K562 (cell line): ENCODE measurements around the gene LRRC1.

ENCODE experiments used
- FOXP1 ChIP-seq: sonication (generic); formaldehyde crosslinking; IDR thresholded peaks from 2 replicates; pipeline ENCODE4 v1.8.0; 2022; ENCODE audit warnings: mild to moderate bottlenecking, missing genetic modification reagents
- MXI1 ChIP-seq: IDR thresholded peaks from 2 replicates; pipeline ENCODE4 v1.6.1; 2011; ENCODE audit warnings: low read depth, mild to moderate bottlenecking, improper control_type of control experiment, low read length
- NFE2L1 ChIP-seq: fragments of 450-650 bp; IDR thresholded peaks from 2 replicates; pipeline ENCODE4 v1.6.1; 2016; ENCODE audit warnings: missing genetic modification characterization, low read depth, mild to moderate bottlenecking, missing compliant biosample characterization, moderate library complexity, borderline replicate concordance
- NR2F6 ChIP-seq: fragments of 450-650 bp; formaldehyde crosslinking; IDR thresholded peaks from 2 replicates; pipeline ENCODE4 v1.4.0; 2020; ENCODE audit warnings: mild to moderate bottlenecking
- POLR2AphosphoS2 ChIP-seq: IDR thresholded peaks from 2 replicates; pipeline ENCODE4 v1.6.1; 2012; ENCODE audit warnings: low read length, improper control_type of control experiment
- SIX5 ChIP-seq, 2 experiments: IDR thresholded peaks; 2 replicates each; pipeline ENCODE4 v1.6.1; 2011; ENCODE audit warnings: low read length in 2 of 2, borderline replicate concordance in 1 of 2, low read depth in 1 of 2, mild to moderate bottlenecking in 1 of 2, moderate library complexity in 1 of 2; ENCODE audit not compliant: insufficient read depth in 1 of 2
- SMAD4 ChIP-seq: fragments of 250-450 bp; sonication (Bioruptor Pico); conservative IDR thresholded peaks from 2 replicates; pipeline ENCODE4 v1.8.0; 2021; ENCODE audit warnings: inconsistent platforms, mild to moderate bottlenecking, moderate library complexity
- TBL1XR1 ChIP-seq, 2 experiments: IDR thresholded peaks; 2 replicates each; pipeline ENCODE4 v1.6.1; 2012; ENCODE audit warnings: improper control_type of control experiment in 2 of 2, low read length in 2 of 2, mild to moderate bottlenecking in 1 of 2
- ZEB2 ChIP-seq: fragments of 450-650 bp; IDR thresholded peaks from 2 replicates; pipeline ENCODE4 v1.6.1; 2016
- ZNF134 ChIP-seq: fragments of 250-450 bp; sonication (Bioruptor Pico); conservative IDR thresholded peaks from 2 replicates; pipeline ENCODE4 v1.4.0; 2020
- TF ChIP-seq, protein P1 (sequence below), 3 experiments: IDR thresholded peaks in 2 of 3; conservative IDR thresholded peaks in 1 of 3; 2 replicates each; pipeline ENCODE4 v1.5.1; 2011 to 2012; ENCODE audit warnings: low read length in 3 of 3, mild to moderate bottlenecking in 3 of 3, control low read depth in 2 of 3, improper control_type of control experiment in 1 of 3, inconsistent platforms in 1 of 3, low read depth in 1 of 3, mixed read lengths in 1 of 3, moderate library complexity in 1 of 3; ENCODE audit not compliant: insufficient read depth in 2 of 3

GRCh38 chr6:53792016-53792415 lies 2.8 kb upstream of the LRRC1 start:
- TF ChIP-seq POLR2AphosphoS2 (no peak), MXI1 (no peak), ZNF134 (CRISPR knock-in tag) (no peak), NR2F6 (CRISPR knock-in tag) (no peak), ZEB2 (no peak), SMAD4 (no peak), NFE2L1 (no peak), TBL1XR1 (IDR thresholded peaks at IDR 0.05; ENCODE audit: low read length in 2 of 2) (no peak), SIX5 (IDR thresholded peaks at IDR 0.05; ENCODE audit: borderline replicate concordance in 1 of 2, insufficient read depth in 1 of 2, low read depth in 1 of 2, low read length in 2 of 2) (no peak), FOXP1 (CRISPR knock-in tag) (no peak)
- TF ChIP-seq, protein P1, sequence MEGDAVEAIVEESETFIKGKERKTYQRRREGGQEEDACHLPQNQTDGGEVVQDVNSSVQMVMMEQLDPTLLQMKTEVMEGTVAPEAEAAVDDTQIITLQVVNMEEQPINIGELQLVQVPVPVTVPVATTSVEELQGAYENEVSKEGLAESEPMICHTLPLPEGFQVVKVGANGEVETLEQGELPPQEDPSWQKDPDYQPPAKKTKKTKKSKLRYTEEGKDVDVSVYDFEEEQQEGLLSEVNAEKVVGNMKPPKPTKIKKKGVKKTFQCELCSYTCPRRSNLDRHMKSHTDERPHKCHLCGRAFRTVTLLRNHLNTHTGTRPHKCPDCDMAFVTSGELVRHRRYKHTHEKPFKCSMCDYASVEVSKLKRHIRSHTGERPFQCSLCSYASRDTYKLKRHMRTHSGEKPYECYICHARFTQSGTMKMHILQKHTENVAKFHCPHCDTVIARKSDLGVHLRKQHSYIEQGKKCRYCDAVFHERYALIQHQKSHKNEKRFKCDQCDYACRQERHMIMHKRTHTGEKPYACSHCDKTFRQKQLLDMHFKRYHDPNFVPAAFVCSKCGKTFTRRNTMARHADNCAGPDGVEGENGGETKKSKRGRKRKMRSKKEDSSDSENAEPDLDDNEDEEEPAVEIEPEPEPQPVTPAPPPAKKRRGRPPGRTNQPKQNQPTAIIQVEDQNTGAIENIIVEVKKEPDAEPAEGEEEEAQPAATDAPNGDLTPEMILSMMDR (IDR thresholded peaks at IDR 0.05 in 2 of 3, conservative IDR thresholded peaks at IDR 0.05 in 1 of 3; ENCODE audit: insufficient read depth in 2 of 3, low read depth in 1 of 3, low read length in 3 of 3): no peak
